ENCODE measurements around the gene PRKAR1B.

PRKAR1B gene

DNA sequence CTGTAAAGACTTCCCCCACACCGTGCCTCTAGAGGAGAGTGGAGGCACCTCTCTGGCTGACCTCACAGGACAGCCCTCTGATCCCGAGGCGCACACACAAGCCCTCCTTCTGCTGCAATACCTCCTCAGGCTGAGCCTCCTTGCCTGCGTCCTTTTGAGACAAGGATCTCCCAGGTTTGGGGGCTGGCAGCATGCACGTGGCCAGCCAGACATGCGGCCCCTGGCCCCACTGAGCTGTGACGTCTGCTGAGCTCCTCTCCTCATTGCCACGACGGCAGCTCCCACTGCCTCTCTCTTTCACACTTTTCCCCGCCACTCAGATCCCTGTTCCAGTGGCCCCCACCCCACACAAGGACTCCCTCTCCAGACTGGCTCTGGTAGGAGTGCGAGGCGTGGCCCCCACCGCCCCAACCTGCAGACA, 12.8 kb downstream of the PRKAR1B start:
- Histone ChIP-seq H3K36me3 (ENCODE audit: control insufficient read depth, insufficient read depth, low read length) (no peaks in the 10 kb centered on the region), H3K9ac (ENCODE audit: low read length) (no peak overlapping the region), H3K27ac (ENCODE audit: low read depth, low read length) (no peak overlapping the region)

DNA sequence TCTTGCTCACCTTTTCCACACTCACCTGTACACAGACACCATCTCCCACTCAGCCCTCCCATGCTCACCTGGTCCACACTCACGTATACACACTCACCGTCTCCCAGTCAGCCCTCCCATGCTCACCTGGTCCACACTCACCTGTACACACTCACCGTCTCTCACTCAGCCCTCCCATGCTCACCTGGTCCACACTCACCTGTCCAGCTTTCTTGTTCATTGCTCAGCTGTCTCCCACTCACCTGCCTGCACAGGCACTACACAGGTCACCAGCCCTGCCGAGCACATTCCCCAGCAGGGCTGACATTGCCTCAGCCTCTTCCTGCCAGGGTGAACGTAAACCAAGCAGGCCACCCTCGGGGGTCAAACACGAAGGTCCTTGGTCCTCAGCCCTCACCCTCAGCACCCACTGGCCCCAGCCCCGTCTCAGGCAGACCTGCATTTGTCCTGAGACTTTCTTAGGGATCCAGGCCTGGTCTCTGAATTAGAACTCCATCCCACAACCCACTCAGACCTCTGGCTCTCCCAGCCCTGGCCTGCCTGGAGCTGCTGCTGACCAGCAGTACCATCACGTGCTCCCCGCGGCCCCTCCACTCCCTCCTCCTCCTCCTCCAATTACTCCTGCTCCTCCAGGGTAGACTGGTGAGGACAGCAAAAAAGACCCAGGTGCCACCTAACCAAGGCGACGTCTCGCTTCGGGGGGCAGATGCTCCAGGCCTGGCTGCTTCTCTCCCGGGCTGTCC, 13.4 kb downstream of the PRKAR1B start:
- Histone ChIP-seq H3K9ac (ENCODE audit: low read length) (no peak overlapping the region), H3K27ac (ENCODE audit: low read depth, low read length) (no peak overlapping the region), H3K27me3 (ENCODE audit: control insufficient read depth, insufficient read depth, low read length) (no peaks in the 10 kb centered on the region), H3K4me1 (ENCODE audit: control insufficient read depth, insufficient read depth, low read length) (peaks cover 4% of the 10 kb centered on the region; the same call in 1 of the 2 replicates), H3K36me3 (ENCODE audit: control insufficient read depth, insufficient read depth, low read length) (no peaks in the 10 kb centered on the region), H3K9me3 (ENCODE audit: control insufficient read depth, insufficient read depth, low read depth, low read length) (no peaks in the 10 kb centered on the region), H3K4me3 (ENCODE audit: low read depth, low read length) (no peak overlapping the region)

More for the DNA sequence above, 12.8 kb downstream of the PRKAR1B start:
- Histone ChIP-seq H3K4me3 (ENCODE audit: low read depth, low read length) (no peak overlapping the region), H3K4me1 (ENCODE audit: control insufficient read depth, insufficient read depth, low read length) (peaks cover 4% of the 10 kb centered on the region; the same call in 1 of the 2 replicates), H3K9me3 (ENCODE audit: control insufficient read depth, insufficient read depth, low read depth, low read length) (no peaks in the 10 kb centered on the region), H3K27me3 (ENCODE audit: control insufficient read depth, insufficient read depth, low read length) (no peaks in the 10 kb centered on the region)

DNA sequence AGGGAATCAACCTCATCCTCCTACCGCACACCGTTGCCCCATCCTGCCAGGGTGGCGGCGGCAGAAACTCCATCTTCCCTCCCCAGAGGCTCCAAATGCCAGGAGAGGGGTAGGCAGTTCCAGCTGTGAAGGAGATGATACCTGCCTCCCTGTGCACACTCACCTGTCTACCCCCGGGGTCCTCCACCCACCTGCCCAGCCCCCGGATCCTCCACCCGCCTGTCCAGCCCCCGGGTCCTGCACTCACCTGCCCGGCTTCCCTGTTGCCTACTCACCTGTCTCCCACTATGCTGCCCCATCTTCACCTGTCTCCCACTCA, 14.0 kb downstream of the PRKAR1B start:
- Histone ChIP-seq H3K9me3 (ENCODE audit: control insufficient read depth, insufficient read depth, low read depth, low read length) (no peaks in the 10 kb centered on the region), H3K27ac (ENCODE audit: low read depth, low read length) (no peak overlapping the region), H3K4me1 (ENCODE audit: control insufficient read depth, insufficient read depth, low read length) (peaks cover 4% of the 10 kb centered on the region; the same call in 1 of the 2 replicates), H3K9ac (ENCODE audit: low read length) (no peak overlapping the region), H3K36me3 (ENCODE audit: control insufficient read depth, insufficient read depth, low read length) (no peaks in the 10 kb centered on the region), H3K27me3 (ENCODE audit: control insufficient read depth, insufficient read depth, low read length) (no peaks in the 10 kb centered on the region), H3K4me3 (ENCODE audit: low read depth, low read length) (peak overlapping the region; percentile 52; the same call in 1 of the 2 replicates)

DNA sequence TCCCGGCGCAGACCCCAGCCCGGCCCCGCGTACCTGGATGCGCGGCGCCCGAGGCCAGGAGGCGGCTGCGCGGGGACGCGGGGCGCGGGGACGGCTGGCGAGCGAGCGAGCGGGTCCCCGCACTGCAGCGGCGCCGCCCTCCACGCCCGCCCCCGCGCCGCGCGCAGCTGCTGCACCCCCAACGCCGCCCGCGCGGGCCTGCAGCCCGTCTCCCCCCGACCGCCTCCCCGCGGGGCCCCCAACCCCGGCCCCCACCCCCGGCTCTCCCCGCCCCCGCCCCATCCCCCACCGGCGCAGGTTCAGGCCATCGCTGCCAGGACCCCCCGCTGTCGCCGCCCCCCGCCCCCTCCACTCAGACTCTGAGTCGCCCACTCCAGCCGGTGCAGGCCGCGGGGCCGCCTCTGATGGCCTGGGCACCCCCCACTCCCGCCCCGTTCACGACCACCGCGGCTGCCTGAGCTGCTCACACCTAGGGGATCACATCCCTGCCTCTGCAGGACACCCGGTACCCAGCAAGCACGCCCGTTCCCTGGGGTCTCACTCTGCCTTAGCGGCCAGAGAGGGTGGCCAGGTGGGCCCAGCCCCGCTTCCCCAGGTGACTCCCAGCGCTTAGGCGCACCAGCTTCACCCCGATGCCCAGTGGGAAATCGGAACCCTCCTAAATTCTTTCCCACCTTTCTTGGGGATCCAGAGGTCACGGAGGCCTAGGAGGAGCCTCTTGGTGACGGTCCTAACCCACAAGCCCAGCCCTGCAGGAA, 14.5 kb downstream of the PRKAR1B start:
- Histone ChIP-seq H3K9ac (ENCODE audit: low read length) (no peak overlapping the region), H3K4me1 (ENCODE audit: control insufficient read depth, insufficient read depth, low read length) (peaks cover 4% of the 10 kb centered on the region; the same call in 1 of the 2 replicates), H3K36me3 (ENCODE audit: control insufficient read depth, insufficient read depth, low read length) (no peaks in the 10 kb centered on the region), H3K27me3 (ENCODE audit: control insufficient read depth, insufficient read depth, low read length) (no peaks in the 10 kb centered on the region), H3K9me3 (ENCODE audit: control insufficient read depth, insufficient read depth, low read depth, low read length) (no peaks in the 10 kb centered on the region), H3K27ac (ENCODE audit: low read depth, low read length) (no peak overlapping the region), H3K4me3 (ENCODE audit: low read depth, low read length) (peak overlapping the region; percentile 52)

DNA sequence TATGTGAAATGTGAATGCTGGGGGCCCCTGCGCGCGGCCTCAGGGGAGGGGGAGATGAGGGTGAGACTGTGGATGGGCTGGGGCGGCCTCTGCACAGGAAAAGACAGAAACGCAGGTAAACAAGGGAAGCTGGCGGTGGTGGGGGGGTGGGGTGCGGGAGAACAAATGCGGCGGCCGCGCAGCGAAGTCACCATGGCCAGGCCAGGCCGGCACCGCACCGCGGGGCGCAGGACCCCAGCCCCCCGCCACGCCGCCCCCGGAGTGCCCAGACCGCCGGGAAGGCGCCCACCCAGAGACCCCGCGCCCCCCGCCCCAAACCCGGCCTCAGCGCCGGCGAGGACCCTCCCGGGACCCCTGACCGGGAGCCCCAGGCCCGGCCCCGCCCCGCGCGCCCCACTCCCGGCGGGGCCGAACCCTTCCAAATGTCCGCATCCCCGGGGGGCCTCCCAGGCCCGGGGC, 15.1 kb downstream of the PRKAR1B start:
- Histone ChIP-seq H3K9ac (ENCODE audit: low read length) (no peak overlapping the region), H3K4me3 (ENCODE audit: low read depth, low read length) (peak overlapping the region; percentile 39; the same call in 1 of the 2 replicates), H3K4me1 (ENCODE audit: control insufficient read depth, insufficient read depth, low read length) (peaks cover 4% of the 10 kb centered on the region; the same call in 1 of the 2 replicates), H3K9me3 (ENCODE audit: control insufficient read depth, insufficient read depth, low read depth, low read length) (no peaks in the 10 kb centered on the region), H3K36me3 (ENCODE audit: control insufficient read depth, insufficient read depth, low read length) (no peaks in the 10 kb centered on the region), H3K27me3 (ENCODE audit: control insufficient read depth, insufficient read depth, low read length) (no peaks in the 10 kb centered on the region), H3K27ac (ENCODE audit: low read depth, low read length) (no peak overlapping the region)

DNA sequence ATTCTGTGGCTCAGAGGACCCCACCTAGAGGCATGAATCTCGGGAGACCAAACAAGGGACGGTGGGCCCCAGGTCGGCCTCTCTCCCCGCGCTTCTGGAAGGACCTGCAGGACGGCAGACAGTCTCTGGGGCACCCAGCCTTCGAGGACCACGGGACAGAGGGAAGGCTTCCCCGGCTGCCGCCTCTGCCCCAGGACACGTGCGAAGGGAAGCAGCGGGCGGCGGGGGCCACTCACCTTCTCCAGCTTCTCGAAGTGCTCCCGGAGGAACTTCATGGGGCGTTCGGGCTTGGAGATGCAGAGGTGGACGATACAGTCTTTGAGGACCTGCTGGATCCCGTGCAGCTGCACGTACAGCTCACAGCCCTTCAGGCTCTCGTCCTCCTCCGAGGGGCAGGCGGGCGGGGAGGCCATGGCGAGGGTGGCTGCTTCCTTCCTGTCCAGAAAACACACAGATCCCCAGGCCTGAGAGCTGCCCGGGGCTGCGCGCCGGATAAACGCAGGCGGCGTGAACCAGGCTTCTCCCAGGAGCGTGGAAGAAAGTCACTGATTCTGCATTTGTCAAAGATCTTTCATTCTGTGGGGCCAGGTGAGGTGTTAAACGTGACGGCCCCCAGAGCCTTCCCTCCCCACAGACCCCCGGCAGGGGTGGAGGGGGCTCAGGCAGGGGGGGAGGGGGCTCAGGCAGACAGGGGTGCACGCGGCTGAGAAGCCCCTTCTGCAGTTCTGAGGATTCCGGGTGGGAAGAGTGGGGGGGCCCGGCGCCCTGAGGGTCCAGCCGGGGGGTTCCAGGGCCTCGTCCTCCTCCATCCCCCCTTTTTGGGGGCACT, 15.8 kb downstream of the PRKAR1B start:
- peaks cover 4% of the 10 kb centered on the region; the same call in 1 of the 2 replicates for H3K4me1 ChIP-seq (ENCODE audit: control insufficient read depth, insufficient read depth, low read length)
- peak overlapping the region; percentile 39; the same call in 1 of the 2 replicates for H3K4me3 ChIP-seq (ENCODE audit: low read depth, low read length)
- no peak overlapping the region for H3K9ac ChIP-seq (ENCODE audit: low read length)
- H3K9me3 ChIP-seq (ENCODE audit: control insufficient read depth, insufficient read depth, low read depth, low read length) = no peaks in the 10 kb centered on the region
- no peak overlapping the region for H3K27ac ChIP-seq (ENCODE audit: low read depth, low read length)
- no peaks in the 10 kb centered on the region for H3K36me3 ChIP-seq (ENCODE audit: control insufficient read depth, insufficient read depth, low read length)
- H3K27me3 ChIP-seq (ENCODE audit: control insufficient read depth, insufficient read depth, low read length) = no peaks in the 10 kb centered on the region

DNA sequence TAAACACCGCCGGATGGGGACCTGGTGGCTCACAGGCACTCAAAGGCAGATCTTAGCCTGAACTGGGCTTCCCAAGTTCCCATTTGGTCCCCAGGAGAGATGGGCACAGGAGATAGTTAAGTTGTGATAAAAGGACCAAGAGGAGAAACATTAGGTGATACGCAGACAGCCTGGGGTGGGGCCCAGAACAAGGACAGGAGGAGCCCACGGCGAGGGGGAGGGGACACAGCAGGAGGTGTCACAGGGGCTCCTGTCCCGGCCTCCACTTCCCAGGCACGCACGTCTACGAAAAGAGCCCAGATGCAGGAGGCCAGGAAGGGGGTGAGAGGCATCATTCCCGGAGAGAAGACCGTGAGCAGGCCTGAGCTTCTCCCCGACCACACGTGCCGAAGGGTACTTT, 16.9 kb downstream of the PRKAR1B start:
- H3K9me3 ChIP-seq (ENCODE audit: control insufficient read depth, insufficient read depth, low read depth, low read length) = no peaks in the 10 kb centered on the region
- H3K36me3 ChIP-seq (ENCODE audit: control insufficient read depth, insufficient read depth, low read length) = no peaks in the 10 kb centered on the region
- no peak overlapping the region for H3K4me3 ChIP-seq (ENCODE audit: low read depth, low read length)
- H3K4me1 ChIP-seq (ENCODE audit: control insufficient read depth, insufficient read depth, low read length) = peaks cover 4% of the 10 kb centered on the region; the same call in 1 of the 2 replicates
- H3K9ac ChIP-seq (ENCODE audit: low read length) = no peak overlapping the region
- no peaks in the 10 kb centered on the region for H3K27me3 ChIP-seq (ENCODE audit: control insufficient read depth, insufficient read depth, low read length)
- H3K27ac ChIP-seq (ENCODE audit: low read depth, low read length) = no peak overlapping the region

DNA sequence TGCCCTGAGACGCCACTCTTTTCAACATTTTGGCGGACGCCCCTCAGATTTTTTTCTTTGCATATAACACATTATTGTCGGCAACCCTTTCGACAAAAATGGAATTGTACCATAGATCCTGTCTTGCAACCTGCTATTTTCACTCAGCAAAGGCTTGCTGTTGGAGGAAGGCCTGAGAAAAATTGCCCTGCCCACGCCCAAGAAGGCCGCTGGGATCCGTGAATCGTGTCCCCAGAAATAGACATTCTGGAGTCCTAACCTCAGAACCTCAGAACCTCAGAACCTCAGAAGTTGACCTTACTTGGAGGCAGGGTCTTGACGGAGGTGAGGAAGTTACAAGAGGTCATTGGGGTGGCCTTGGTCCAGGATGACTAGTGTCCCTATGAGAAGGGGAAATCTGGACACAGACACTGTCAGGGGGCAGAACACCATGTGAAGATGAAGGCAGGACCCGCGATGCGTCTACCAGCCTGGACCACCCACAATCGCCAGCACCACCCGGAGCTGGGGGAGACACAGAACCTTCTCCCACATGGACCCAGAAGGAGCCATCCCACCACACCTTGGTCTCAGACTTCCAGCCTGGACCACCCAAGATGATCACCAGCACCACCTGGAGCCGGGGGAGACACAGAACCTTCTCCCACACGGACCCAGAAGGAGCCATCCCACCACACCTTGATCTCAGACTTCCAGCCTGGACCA, 19.6 kb downstream of the PRKAR1B start:
- Histone ChIP-seq H3K9ac (ENCODE audit: low read length) (no peak overlapping the region), H3K4me3 (ENCODE audit: low read depth, low read length) (no peak overlapping the region), H3K27ac (ENCODE audit: low read depth, low read length) (no peak overlapping the region), H3K9me3 (ENCODE audit: control insufficient read depth, insufficient read depth, low read depth, low read length) (peaks cover 7% of the 10 kb centered on the region; the same call in 1 of the 2 replicates), H3K4me1 (ENCODE audit: control insufficient read depth, insufficient read depth, low read length) (no peaks in the 10 kb centered on the region), H3K27me3 (ENCODE audit: control insufficient read depth, insufficient read depth, low read length) (no peaks in the 10 kb centered on the region), H3K36me3 (ENCODE audit: control insufficient read depth, insufficient read depth, low read length) (no peaks in the 10 kb centered on the region)

DNA sequence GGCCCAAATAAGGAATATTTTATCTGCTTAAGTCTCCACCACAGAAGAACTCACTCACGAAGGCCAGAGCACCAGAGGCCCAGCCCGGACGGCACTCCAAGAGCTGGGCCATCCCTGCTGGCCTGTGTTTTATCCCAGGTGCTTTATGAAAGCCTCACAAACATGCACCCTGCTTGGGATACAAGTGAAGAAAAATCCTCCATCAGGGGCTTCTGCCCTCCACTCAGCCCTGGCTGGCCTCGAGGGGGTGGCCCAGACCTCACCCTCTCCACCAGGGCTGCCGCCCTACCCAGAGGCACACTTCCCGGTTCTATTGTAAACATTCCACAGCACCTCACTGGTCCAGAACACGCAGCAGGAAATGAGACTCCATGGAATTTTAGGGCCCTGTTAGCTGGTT, 20.4 kb downstream of the PRKAR1B start:
- H3K4me3 ChIP-seq (ENCODE audit: low read depth, low read length) = no peak overlapping the region

DNA sequence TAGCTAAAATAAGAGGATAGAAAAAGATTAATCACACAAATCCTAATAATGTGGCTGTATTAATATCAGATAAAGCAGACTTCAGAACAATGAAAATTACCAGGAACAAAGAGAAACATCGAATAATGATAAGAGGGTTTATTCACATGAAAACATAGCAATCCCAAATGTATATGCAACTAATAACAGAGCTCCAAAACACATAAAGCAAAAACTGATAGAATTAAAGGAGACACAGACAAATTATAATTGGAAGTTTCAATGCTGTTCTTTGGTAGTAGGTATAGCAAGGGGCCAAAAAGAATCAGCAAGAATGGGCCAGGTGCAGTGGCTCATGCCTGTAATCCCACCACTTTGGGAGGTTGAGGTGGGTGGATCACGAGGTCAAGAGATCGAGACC, 24.0 kb downstream of the PRKAR1B start:
- Histone ChIP-seq H3K4me1 (ENCODE audit: control insufficient read depth, insufficient read depth, low read length) (peaks cover 6% of the 10 kb centered on the region; the same call in 1 of the 2 replicates), H3K9ac (ENCODE audit: low read length) (no peak overlapping the region), H3K9me3 (ENCODE audit: control insufficient read depth, insufficient read depth, low read depth, low read length) (peaks cover 7% of the 10 kb centered on the region; the same call in 1 of the 2 replicates), H3K27me3 (ENCODE audit: control insufficient read depth, insufficient read depth, low read length) (no peaks in the 10 kb centered on the region), H3K4me3 (ENCODE audit: low read depth, low read length) (no peak overlapping the region), H3K27ac (ENCODE audit: low read depth, low read length) (no peak overlapping the region), H3K36me3 (ENCODE audit: control insufficient read depth, insufficient read depth, low read length) (peaks cover 6% of the 10 kb centered on the region; the same call in 1 of the 2 replicates)

More for the DNA sequence above, 20.4 kb downstream of the PRKAR1B start:
- H3K9me3 ChIP-seq (ENCODE audit: control insufficient read depth, insufficient read depth, low read depth, low read length) = peaks cover 7% of the 10 kb centered on the region; the same call in 1 of the 2 replicates
- no peaks in the 10 kb centered on the region for H3K4me1 ChIP-seq (ENCODE audit: control insufficient read depth, insufficient read depth, low read length)
- H3K36me3 ChIP-seq (ENCODE audit: control insufficient read depth, insufficient read depth, low read length) = no peaks in the 10 kb centered on the region
- no peak overlapping the region for H3K27ac ChIP-seq (ENCODE audit: low read depth, low read length)
- no peak overlapping the region for H3K9ac ChIP-seq (ENCODE audit: low read length)
- no peaks in the 10 kb centered on the region for H3K27me3 ChIP-seq (ENCODE audit: control insufficient read depth, insufficient read depth, low read length)

Measured in HUES6 (cell line).